Measurements from ENCODE around the gene KRT3.

KRT3 gene

DNA sequence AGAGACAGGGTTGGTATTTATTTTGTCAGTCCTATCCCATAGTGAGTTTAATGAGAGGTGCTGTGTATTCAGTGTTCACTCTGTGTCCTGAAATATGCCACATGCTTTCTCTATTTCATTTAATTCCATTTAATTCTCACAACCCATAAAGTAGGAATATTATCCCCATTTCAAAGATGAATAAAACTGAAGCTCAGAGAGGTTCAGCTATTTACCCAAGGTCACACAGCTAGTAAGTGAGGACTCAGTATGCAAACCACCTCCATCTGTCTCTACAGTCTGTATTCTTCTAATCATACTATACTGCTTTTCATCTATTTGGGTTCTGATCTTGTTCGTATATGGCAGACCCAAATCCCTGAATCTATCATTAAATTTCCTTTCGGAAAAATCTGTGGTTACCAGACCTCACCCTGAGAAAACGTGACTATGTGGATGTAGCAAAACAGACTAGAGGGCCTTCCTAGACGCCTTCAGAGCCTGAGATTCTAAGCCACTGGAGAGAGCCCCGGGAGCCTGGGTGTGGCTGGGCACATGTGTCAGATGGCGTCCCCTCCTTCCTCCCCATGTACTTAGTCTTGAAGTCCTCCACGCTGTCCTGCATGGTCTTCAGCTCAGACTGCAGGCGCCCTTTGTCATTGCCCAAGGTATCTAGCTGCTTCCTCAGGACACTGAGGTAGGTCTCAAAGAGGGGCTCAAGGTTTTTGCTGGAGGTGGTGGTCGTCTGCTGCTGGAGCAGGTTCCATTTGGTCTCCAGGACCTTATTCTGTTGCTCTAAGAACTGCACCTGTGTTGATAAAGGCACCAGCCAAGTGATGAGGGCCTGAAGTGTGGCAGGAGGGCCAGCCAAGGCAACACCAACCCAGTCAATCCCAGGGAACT lies 15.5 kb upstream of the KRT3 start:
- no peaks in the 10 kb centered on the region for H3K9me3 Mint-ChIP-seq
- no peak overlapping the region for H3K4me3 Mint-ChIP-seq
- H3K27ac Mint-ChIP-seq, result no peak overlapping the region
- H3K36me3 Mint-ChIP-seq, result no peaks in the 10 kb centered on the region
- no peaks in the 10 kb centered on the region for H3K4me1 Mint-ChIP-seq
- no peak for ATAC-seq
- H3K27me3 Mint-ChIP-seq, result peaks cover 35% of the 10 kb centered on the region

- Mint-ChIP-seq H3K4me1 (no peaks in the 10 kb centered on the region), H3K36me3 (no peaks in the 10 kb centered on the region), H3K4me3 (no peak overlapping the region), H3K27me3 (peaks cover 35% of the 10 kb centered on the region), H3K27ac (no peak overlapping the region), H3K9me3 (no peaks in the 10 kb centered on the region)
- no peak for ATAC-seq
Measured at GRCh38 chr12:52810554-52810953, 14.6 kb upstream of the KRT3 start.

DNA sequence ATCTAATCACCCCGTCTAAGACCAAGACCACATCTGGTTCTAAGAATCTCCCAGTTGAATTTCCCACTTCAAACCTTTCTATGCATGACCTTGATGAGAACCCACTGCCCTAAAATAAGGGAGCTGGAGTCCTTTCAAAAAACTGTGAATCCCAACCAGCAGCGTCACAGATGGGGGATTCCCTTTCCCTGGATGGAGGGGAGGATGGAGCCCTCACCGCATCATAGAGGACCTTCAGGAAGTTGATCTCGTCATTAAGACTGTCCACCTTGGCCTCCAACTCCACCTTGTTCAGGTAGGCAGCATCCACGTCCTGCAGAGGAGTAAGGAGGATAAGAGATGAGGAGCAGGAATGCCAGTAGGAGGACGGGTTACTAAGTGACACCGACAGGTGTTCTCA lies 13.2 kb upstream of the KRT3 start:
- no peak for ATAC-seq
- peaks cover 29% of the 10 kb centered on the region for H3K27me3 Mint-ChIP-seq
- no peak overlapping the region for H3K27ac Mint-ChIP-seq
- no peaks in the 10 kb centered on the region for H3K36me3 Mint-ChIP-seq
- no peaks in the 10 kb centered on the region for H3K4me1 Mint-ChIP-seq
- no peaks in the 10 kb centered on the region for H3K9me3 Mint-ChIP-seq
- no peak overlapping the region for H3K4me3 Mint-ChIP-seq

- H3K4me3 Mint-ChIP-seq, result no peak overlapping the region
- H3K27ac Mint-ChIP-seq, result no peak overlapping the region
- ATAC-seq, result no peak
- no peaks in the 10 kb centered on the region for H3K36me3 Mint-ChIP-seq
- H3K27me3 Mint-ChIP-seq, result peaks cover 27% of the 10 kb centered on the region
- no peaks in the 10 kb centered on the region for H3K4me1 Mint-ChIP-seq
- no peaks in the 10 kb centered on the region for H3K9me3 Mint-ChIP-seq
Measured at GRCh38 chr12:52808573-52809160, 12.8 kb upstream of the KRT3 start.

GRCh38 chr12:52807544-52808470 lies 11.9 kb upstream of the KRT3 start:
- H3K4me3 Mint-ChIP-seq, result no peak overlapping the region
- H3K4me1 Mint-ChIP-seq, result no peaks in the 10 kb centered on the region
- ATAC-seq, result no peak
- no peaks in the 10 kb centered on the region for H3K36me3 Mint-ChIP-seq
- H3K9me3 Mint-ChIP-seq, result no peaks in the 10 kb centered on the region
- peaks cover 27% of the 10 kb centered on the region for H3K27me3 Mint-ChIP-seq
- H3K27ac Mint-ChIP-seq, result no peak overlapping the region

DNA sequence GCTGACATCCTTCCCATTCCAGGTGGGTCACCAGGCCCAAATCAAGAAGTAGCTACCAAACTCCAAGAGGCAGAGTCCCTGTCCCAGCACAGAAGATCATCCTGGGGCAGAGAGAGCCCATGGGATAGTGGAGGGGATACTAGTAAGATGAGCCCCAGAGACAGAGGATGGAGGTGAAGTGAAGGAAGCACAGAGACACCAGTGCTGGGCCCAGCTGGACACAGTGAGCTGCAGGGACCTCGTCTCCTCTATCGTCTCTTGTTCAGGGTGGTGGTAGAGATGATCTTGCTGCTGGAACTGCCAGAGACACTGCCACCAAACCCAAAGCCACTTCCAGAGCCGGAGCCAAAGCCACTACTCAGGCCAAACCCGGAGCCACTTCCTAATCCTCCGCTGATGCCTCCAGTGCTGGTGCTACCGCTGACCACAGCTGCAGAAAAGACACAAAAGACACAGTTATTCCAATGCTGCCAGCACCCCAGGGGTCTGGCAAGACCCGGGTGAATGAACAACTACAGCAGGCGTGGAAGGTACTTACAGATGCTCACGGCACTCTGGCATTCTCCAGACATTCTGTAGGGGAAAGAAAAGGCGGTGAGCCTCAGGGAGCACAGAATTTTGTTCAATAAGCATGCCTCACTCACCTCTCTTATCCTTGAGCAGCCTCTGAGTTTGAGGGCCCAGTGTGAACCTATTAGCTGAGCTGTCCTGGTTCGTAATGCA lies 11.1 kb upstream of the KRT3 start:
- H3K27me3 Mint-ChIP-seq, result peaks cover 27% of the 10 kb centered on the region
- H3K27ac Mint-ChIP-seq, result no peak overlapping the region
- H3K4me1 Mint-ChIP-seq, result no peaks in the 10 kb centered on the region
- ATAC-seq, result no peak
- H3K36me3 Mint-ChIP-seq, result no peaks in the 10 kb centered on the region
- no peak overlapping the region for H3K4me3 Mint-ChIP-seq
- H3K9me3 Mint-ChIP-seq, result no peaks in the 10 kb centered on the region

- no peak for ATAC-seq
- H3K9me3 Mint-ChIP-seq, result no peaks in the 10 kb centered on the region
- no peak overlapping the region for H3K4me3 Mint-ChIP-seq
- H3K27ac Mint-ChIP-seq, result no peak overlapping the region
- H3K27me3 Mint-ChIP-seq, result peaks cover 27% of the 10 kb centered on the region
- H3K36me3 Mint-ChIP-seq, result no peaks in the 10 kb centered on the region
- H3K4me1 Mint-ChIP-seq, result no peaks in the 10 kb centered on the region
Measured at GRCh38 chr12:52806169-52806811, 10.4 kb upstream of the KRT3 start.

DNA sequence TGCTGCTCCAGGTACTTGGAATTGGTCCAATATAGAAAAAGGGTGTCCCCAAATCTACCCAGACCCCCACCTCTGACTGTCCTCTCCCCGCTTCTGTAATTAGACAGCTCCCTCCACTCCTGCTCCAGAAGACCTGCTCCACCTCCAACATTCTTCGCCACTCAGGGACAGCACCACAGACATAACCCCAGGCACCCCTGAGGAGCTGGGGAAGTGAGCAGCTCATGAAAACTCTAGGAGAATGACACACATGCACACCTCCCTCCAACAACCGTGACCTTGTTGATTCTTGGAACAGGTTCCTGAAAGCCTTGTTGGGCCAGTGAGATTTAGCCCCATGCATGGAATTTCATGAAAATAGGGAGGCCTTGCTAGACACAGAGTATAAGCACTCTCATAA lies 9.8 kb upstream of the KRT3 start:
- H3K27ac Mint-ChIP-seq, result no peak overlapping the region
- H3K4me1 Mint-ChIP-seq, result no peaks in the 10 kb centered on the region
- peaks cover 27% of the 10 kb centered on the region for H3K27me3 Mint-ChIP-seq
- no peak overlapping the region for H3K4me3 Mint-ChIP-seq
- H3K36me3 Mint-ChIP-seq, result no peaks in the 10 kb centered on the region
- no peaks in the 10 kb centered on the region for H3K9me3 Mint-ChIP-seq
- no peak for ATAC-seq

DNA sequence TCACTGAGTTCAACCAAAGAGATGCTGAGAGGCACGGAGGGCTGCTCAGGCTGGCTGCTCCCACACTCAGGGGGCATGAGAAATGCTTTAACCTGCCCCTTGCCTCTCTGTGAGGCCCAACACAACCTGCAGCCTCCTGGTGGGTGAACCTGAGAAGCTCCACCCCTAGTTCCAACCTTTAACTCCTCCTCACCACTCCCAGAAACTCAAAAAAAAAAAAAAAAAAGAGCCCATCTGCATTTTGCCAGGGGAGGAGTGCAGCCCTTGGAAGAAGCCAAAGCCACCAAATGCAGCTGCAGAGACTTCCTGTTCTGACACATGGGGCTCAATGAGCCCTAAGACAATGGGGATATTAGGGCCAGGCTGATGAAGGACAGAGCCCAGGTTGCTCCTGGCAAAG lies 9.1 kb upstream of the KRT3 start:
- Mint-ChIP-seq H3K4me1 (no peaks in the 10 kb centered on the region), H3K36me3 (no peaks in the 10 kb centered on the region), H3K4me3 (no peak overlapping the region), H3K27me3 (peaks cover 27% of the 10 kb centered on the region), H3K27ac (no peak overlapping the region), H3K9me3 (no peaks in the 10 kb centered on the region)
- ATAC-seq, result no peak

DNA sequence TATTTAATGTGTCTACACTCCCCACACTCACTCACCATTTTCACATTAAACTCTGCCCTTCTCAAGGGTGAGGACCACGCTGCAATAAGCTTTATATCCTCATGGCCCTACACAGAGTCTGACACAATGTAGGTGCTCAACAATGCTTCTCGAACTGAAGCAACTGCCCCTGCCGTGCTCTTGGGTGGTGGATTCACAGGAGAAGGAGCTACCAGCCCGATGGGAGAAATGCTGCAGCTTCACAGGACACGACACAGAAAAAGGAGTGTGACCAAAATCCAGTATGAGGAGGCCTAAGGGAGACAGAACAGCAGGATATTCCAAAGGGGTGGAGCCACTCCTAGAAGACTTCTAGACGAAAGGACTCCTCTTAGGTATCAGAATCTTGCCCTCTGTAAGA lies 6.5 kb upstream of the KRT3 start:
- ATAC-seq, result no peak
- Mint-ChIP-seq H3K9me3 (no peaks in the 10 kb centered on the region), H3K4me1 (no peaks in the 10 kb centered on the region), H3K4me3 (no peak overlapping the region), H3K36me3 (no peaks in the 10 kb centered on the region), H3K27ac (no peak overlapping the region), H3K27me3 (peaks cover 6% of the 10 kb centered on the region)

GRCh38 chr12:52801773-52802172 lies 5.9 kb upstream of the KRT3 start:
- Mint-ChIP-seq H3K36me3 (no peaks in the 10 kb centered on the region), H3K4me1 (no peaks in the 10 kb centered on the region), H3K27me3 (no peaks in the 10 kb centered on the region), H3K9me3 (no peaks in the 10 kb centered on the region), H3K27ac (no peak overlapping the region), H3K4me3 (no peak overlapping the region)
- no peak for ATAC-seq

GRCh38 chr12:52800259-52800917 lies 4.5 kb upstream of the KRT3 start:
- H3K9me3 Mint-ChIP-seq, result no peaks in the 10 kb centered on the region
- H3K4me3 Mint-ChIP-seq, result no peak overlapping the region
- no peak for ATAC-seq
- peaks cover 8% of the 10 kb centered on the region for H3K27me3 Mint-ChIP-seq
- no peak overlapping the region for H3K27ac Mint-ChIP-seq
- no peaks in the 10 kb centered on the region for H3K4me1 Mint-ChIP-seq
- no peaks in the 10 kb centered on the region for H3K36me3 Mint-ChIP-seq

- H3K27ac Mint-ChIP-seq, result no peak overlapping the region
- no peak for ATAC-seq
- no peaks in the 10 kb centered on the region for H3K4me1 Mint-ChIP-seq
- no peak overlapping the region for H3K4me3 Mint-ChIP-seq
- peaks cover 16% of the 10 kb centered on the region for H3K27me3 Mint-ChIP-seq
- no peaks in the 10 kb centered on the region for H3K36me3 Mint-ChIP-seq
- H3K9me3 Mint-ChIP-seq, result no peaks in the 10 kb centered on the region
Measured at GRCh38 chr12:52799505-52800211, 3.7 kb upstream of the KRT3 start.
